Stimulated activated CD4-positive, alpha-beta T cell treated with anti-CD3 and anti-CD28 coated beads, Interleukin-4, amount 100 ng/mL, for 24 hours (primary cell): Measurements from ENCODE around the gene THSD7A.

Source experiments
- DNase-seq: peaks from one replicate; pipeline ENCODE4 v3.0.0-alpha.2; 2020

The THSD7A gene

DNA sequence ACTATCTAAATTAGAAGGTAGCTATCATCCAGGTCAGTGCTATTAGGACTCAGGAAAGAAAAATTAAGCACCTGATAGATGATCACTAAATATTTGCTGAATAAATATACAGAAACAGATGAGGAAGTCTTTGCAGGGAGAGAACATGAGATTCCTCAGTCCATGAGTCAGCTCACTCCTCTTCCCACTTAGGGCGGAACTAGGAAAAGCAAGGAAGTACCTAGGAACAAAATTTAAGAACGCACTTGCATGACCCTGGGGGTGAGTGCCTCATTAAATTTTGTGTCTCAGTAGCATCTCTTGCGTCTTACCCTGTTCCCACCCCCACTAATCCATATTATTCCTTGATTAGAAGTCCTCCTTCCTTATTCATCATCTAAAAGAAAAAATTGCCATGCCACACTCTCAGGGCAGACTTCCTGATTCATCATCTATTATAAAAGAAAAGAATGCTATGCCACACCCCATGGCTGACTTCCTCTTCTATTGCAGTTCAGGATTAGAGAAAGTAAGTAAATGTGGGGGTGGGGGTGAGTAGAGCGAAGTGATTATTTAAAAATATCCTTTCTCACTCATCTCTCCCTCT lies 208.8 kb downstream of the THSD7A start:
- no peak for DNase-seq

DNA sequence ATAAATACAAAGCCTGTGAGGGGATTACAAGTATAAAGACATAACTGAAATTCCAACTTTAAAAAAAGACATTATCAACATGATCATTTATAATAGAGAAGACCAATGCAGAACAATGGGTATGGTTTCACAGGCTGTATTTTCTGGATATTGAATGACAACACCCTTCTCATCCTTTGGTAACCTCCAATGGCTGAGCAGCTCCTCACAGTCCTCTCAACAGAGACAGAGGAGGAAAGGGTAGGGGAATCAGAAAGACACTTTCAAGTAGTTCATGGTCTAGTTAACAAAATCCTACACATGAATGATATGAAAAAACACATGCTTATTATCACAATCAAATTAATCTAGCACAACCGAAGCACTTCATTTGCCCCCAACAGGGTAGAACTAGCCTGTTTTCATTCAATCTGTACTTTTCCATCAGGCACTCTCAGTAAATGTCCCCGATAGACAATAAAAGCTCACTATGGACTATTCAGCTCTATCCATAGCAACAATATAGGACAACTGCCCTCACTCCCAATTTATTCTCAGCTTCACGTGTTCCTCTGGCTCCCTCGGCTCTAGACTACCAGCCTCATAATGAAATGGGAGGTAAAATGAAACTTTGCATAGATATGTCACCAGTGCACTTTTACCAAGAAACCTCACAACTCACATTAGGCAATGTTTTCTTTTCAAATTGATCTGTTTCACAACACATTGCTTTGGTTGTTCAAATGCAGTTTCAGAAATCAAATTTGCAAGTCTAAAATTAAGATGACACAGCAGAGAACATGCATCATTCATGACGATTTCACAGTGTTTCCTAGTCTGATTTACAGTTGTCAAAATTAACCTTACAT lies 211.4 kb downstream of the THSD7A start:
- DNase-seq = no peak

- no peak for DNase-seq
Measured at GRCh38 chr7:11616466-11616865, 215.5 kb downstream of the THSD7A start.

DNA sequence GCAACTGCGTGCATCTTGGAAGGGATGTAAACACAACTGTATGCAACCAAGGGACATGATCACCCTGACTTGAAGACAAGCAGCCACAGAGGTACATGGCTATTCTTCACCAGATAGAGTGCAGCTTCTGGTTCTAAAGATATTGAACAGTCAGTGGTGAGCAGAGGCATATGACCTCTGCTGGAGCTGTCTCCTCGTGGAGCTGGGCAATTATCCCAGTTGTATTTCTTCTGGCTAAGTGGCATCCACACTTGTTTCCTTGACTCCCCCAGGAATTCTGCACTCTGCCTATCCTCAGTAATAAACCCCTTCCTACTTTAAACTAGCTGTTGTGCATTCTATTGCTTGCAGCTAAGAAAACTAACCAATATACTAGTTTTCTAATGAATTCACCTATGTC lies 216.8 kb downstream of the THSD7A start:
- DNase-seq = no peak

GRCh38 chr7:11613292-11613930 lies 218.6 kb downstream of the THSD7A start:
- no peak for DNase-seq

DNA sequence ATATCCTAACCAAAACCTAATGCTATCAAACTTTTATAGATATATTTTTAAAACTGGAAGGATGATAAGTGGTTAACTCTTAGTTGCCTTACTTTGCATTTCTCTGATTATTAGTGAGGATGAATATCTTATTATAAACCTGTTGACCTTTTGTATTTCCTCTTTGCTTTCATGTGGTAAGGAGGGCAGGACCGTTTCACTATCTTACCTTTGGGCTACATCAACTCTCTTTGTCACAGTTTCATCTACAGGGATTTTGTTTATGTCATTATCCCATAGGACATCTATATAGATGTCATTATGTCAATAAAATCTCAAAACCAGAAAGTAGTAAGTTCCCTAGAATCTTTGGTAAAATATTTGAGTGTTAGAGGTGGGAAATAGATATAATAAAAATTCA lies 219.3 kb downstream of the THSD7A start:
- no peak for DNase-seq

- DNase-seq = no peak
Measured at GRCh38 chr7:11609096-11609670, 222.8 kb downstream of the THSD7A start.

GRCh38 chr7:11607686-11608085 lies 224.3 kb downstream of the THSD7A start:
- DNase-seq = no peak

DNA sequence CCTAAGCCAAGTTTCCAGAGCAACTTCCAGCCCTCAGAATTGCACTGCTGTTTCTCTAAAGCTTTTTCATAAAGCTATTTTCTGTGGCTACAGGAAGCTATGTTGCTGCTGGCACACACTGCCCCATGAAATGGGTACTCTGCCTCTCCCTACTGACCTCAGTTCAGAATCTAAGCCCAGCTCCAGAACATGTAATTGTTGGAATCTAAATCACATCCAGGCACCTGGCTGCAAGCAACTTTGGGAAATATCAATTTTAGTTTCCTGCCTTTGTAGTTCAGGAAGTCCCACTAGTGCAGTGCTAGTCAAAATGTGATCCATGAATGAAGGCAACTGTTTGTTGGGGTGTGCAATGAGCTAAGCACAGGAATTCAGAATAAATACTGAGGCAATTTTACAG lies 226.2 kb downstream of the THSD7A start:
- DNase-seq = no peak

DNA sequence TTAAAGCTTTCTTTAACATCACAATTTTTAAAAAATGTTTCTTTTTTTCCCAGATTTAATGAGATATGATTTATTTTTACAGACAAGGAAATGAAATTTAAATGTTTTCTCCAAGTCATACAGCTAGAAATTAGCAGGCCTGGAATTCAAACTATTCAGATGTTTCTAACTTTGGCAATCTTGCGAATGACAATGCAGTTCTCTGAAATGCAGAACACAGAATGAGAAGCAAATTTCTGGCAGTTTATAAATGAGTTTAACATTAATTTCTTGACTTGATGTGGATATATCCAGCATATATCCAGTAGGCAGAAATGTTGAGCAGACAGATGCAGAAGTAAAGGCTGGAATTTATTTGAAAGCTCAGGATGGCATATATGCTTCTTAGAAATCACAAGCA lies 227.5 kb downstream of the THSD7A start:
- DNase-seq = no peak

DNA sequence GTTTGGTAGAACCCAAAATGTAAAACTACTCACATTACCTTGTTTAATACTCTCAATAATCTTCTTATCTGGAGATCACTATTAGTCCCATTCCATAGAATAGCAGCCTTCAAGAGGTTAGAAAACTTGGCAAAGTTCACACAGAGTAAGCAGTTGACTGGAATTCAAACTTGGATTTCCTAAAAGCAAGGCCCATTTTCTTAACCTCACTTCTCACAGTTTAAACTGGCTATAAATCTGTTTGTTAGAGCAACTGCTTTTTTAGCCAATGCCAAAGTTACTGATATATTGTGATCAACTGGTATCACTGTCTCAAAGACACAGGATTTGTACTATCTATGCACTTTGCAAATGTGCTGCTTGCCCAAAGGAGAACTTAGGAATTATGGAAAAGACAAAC lies 230.2 kb downstream of the THSD7A start:
- no peak for DNase-seq

DNA sequence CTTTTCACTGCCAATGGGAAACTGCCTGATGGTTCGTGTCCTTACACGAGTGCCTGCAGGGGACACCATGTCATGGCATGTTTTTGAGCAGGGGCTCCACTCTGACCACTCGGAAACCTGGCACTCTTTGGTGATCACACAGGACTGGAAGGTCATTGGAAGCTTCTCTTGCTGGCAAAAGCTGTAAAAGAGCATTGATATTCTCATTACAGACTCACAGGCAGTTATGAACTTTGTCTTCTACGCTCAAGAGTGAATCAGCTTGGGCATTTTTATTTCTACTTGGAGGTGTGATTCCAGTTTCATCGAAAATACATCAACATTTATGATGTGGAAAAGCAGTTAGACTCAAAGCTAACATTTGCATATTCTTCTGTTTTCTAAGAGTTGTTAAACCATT lies 238.7 kb downstream of the THSD7A start:
- DNase-seq = no peak

DNA sequence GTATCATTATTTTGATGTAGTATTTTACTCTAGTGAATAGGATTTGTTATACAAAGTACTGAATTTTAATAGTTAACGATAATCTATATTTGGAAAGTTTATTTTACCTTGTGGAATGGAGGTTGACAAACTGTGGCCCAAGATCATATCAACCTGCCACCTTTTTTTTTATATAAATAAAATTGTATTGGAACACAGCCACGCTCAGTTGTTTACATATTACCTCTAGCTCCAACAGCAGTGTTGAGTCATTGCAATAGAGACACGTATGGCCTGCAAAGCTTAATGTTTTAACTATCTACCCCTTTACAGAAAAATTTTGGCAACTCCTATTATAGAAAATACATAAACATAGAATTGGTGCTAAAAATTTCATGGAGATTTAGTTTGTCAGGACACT lies 239.3 kb downstream of the THSD7A start:
- DNase-seq = no peak

DNA sequence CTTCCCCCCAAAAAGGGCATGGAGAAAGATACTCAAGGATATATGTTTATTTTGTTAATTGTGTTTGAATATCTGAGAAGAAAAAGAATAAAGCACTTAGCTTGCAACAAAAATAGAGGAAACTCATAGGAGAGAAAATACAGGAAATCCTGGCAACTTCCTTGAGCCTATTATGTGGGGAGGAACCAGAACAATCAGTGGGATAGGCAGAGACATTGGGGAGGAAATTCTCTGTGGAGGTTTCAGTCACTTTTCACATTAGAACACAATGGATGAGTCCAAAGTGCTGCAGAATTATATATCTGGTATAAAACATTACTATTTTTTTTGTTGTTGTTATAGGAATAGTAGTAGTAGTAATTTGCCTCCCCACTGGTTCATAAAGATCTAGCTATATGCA lies 240.1 kb downstream of the THSD7A start:
- no peak for DNase-seq

DNA sequence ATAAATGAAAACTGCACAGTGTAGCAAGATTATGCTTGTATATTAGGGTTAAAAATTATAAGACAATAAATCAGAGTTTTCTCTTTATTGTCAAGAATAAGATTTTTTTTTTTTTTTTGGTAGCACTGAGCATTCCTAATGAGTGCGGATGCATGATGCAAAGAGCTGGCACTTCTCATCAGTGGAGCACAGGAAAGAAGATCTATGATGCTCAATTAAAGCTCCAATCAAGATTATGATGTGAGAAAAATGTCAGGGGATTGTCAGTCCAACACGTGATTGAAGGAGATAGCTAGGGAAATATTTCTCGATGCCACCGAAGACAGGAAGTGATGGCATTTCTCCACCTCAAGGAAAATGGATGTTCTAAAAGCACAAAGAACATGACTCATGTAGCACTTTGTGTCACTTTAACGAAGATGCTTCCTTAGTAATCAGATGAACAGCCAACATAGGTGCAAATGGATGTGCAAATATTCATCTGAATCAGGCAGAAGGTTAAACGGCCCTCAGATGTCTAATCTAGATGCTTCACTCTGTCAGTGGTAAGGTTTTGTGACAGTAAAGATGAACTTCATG lies 240.9 kb downstream of the THSD7A start:
- DNase-seq = no peak

GRCh38 chr7:11589251-11589650 lies 242.7 kb downstream of the THSD7A start:
- no peak for DNase-seq

GRCh38 chr7:11587814-11588213 lies 244.2 kb downstream of the THSD7A start:
- no peak for DNase-seq

DNA sequence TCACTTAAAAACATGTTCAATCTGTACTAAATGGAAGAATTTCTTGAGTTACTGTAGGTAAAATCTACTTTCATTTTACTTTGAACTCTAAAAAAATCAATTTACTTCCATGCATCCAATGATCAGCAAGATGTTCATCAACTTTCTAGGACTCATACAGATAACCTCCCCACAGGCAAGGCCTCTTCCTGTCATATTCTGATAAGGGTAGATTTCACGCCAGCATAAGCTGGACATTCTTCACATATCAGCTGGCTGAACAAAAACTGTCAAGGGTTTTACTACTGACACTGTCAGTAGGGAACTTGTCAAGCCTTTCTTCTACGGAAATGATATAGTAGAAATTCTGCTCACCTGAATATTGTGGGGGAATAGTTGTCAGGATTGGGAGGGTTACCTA lies 244.9 kb downstream of the THSD7A start:
- no peak for DNase-seq

DNA sequence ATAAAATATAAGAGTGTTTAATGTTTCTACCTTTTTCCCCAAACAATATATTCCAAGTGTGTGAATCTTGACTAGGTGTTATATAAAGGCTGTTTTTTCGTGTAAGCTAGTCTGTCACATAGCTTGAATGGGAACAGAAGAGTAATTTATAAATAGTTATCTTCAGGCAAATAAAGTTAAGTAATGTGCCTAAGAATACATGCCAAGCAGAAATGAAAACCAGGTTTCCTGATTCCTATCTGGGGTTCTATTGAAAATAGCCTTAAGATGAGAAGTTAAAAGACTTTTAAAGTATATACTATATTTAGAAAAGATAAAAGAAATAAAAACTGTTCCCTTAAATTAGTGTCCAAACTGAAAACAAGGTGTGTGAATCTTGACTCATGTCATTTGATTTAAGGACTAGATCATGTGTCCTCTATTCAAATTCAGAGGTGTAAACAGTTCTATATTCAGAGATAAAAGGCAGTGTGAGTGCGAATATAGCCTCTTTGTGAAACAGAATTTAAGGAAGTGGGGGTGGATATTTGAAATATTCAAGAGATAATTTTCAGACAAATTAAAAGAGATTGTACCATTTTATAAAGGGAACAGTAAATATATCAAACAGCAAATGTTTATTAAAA lies 247.5 kb downstream of the THSD7A start:
- no peak for DNase-seq

- no peak for DNase-seq
Measured at GRCh38 chr7:11579141-11579540, 252.9 kb downstream of the THSD7A start.

GRCh38 chr7:11576310-11576709 lies 255.7 kb downstream of the THSD7A start:
- no peak for DNase-seq

GRCh38 chr7:11573128-11573750 lies 258.8 kb downstream of the THSD7A start:
- no peak for DNase-seq
